Measurements from ENCODE around the gene FLOT1.

DNA sequence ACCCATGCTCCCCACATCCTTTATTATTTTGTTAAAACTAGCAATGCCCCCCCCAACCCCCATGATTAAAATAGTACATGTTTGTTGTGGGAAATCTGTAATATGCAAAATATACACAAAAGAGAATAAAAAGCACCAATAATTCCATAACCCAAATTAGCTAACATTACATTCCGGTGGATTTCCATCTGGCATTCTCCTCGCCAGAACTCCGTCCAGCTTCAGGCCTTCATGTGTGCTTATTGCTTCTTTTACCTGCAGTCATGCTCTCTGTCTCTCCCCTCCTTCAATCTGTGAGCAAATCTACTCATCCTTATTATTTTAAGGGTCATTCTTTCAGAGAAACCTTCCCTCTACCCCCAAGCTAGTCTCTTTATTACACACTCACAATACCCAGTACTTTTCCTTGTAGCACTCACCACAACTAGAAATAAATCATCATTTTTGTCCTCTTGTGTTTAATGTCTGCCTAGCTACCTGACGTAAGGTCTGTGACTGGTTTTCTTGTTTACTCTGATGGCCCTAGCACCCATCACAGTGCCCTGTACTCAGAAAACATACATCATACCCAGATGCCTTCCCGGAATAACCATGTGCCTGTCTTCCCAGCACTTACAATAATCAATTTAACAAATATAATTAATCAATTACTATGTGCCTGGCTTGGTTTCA, 27.5 kb upstream of the FLOT1 start:
- TF ChIP-seq, protein P1, sequence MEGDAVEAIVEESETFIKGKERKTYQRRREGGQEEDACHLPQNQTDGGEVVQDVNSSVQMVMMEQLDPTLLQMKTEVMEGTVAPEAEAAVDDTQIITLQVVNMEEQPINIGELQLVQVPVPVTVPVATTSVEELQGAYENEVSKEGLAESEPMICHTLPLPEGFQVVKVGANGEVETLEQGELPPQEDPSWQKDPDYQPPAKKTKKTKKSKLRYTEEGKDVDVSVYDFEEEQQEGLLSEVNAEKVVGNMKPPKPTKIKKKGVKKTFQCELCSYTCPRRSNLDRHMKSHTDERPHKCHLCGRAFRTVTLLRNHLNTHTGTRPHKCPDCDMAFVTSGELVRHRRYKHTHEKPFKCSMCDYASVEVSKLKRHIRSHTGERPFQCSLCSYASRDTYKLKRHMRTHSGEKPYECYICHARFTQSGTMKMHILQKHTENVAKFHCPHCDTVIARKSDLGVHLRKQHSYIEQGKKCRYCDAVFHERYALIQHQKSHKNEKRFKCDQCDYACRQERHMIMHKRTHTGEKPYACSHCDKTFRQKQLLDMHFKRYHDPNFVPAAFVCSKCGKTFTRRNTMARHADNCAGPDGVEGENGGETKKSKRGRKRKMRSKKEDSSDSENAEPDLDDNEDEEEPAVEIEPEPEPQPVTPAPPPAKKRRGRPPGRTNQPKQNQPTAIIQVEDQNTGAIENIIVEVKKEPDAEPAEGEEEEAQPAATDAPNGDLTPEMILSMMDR (IDR thresholded peaks at IDR 0.05) = no peak
- no peak for TF ChIP-seq EZH2 (IDR thresholded peaks at IDR 0.05; ENCODE audit: borderline replicate concordance, insufficient read depth, low read depth, low read length, poor library complexity, severe bottlenecking)

All from B cell (primary cell).